BJ (cell line): ENCODE results near the gene FKRP. TPM values are rescaled to one million over a fixed set of nuclear protein-coding genes. Genes with fewer than 3 reads are reported as not detected.

Source experiments
- CTCF ChIA-PET: fragments of 350-600 bp; formaldehyde crosslinking; extraction: SDS; loops from one replicate; lab custom pipeline; 2021; ENCODE audit warnings: antibody characterized with exemption, inconsistent platforms; lab: Yijun Ruan, JAX
- POLR2A ChIA-PET: fragments of 300-600 bp; sonication (Branson Sonifier 250); formaldehyde crosslinking; extraction: SDS; loops from one replicate; lab custom pipeline; 2021; ENCODE audit warnings: antibody characterized with exemption; lab: Charles Lee
- DNase-seq: peaks from one replicate; pipeline ENCODE4 v3.0.0-alpha.2; 2011; ENCODE audit warnings: low read depth
- H3K27me3 ChIP-seq: 2 replicates; pipeline ENCODE4 v1.6.0; 2011; ENCODE audit warnings: low read length; ENCODE audit not compliant: control insufficient read depth, insufficient read depth
- H3K36me3 ChIP-seq: 2 replicates; pipeline ENCODE4 v1.5.1; 2011; ENCODE audit warnings: low read length; ENCODE audit not compliant: control insufficient read depth, insufficient read depth
- H3K4me3 ChIP-seq: 2 replicates; pipeline ENCODE4 v1.5.1; 2011; ENCODE audit warnings: low read depth, mild to moderate bottlenecking, control low read depth, low read length
- polyA plus RNA-seq: library from polyadenylated mRNA; depleted of rRNA; stranded (reverse); fragments of >200 nt; gene quantifications from 2 replicates; pipeline ENCODE4 v1.2.3, GENCODE V29; 2011
- TF ChIP-seq, protein P1 (sequence below): IDR thresholded peaks from 2 replicates; pipeline ENCODE4 v1.5.1; 2011; ENCODE audit warnings: low read depth, mild to moderate bottlenecking, control low read depth, inconsistent platforms, low read length, moderate library complexity; ENCODE audit not compliant: insufficient read depth

Gene FKRP
- polyA plus RNA-seq, 1 experiment = 15.1 TPM

GRCh38 chr19:46755077-46755852 lies 9.4 kb downstream of the FKRP start:
- TF ChIP-seq, protein P1, sequence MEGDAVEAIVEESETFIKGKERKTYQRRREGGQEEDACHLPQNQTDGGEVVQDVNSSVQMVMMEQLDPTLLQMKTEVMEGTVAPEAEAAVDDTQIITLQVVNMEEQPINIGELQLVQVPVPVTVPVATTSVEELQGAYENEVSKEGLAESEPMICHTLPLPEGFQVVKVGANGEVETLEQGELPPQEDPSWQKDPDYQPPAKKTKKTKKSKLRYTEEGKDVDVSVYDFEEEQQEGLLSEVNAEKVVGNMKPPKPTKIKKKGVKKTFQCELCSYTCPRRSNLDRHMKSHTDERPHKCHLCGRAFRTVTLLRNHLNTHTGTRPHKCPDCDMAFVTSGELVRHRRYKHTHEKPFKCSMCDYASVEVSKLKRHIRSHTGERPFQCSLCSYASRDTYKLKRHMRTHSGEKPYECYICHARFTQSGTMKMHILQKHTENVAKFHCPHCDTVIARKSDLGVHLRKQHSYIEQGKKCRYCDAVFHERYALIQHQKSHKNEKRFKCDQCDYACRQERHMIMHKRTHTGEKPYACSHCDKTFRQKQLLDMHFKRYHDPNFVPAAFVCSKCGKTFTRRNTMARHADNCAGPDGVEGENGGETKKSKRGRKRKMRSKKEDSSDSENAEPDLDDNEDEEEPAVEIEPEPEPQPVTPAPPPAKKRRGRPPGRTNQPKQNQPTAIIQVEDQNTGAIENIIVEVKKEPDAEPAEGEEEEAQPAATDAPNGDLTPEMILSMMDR = no peak
- ChIA-PET POLR2A (interaction anchor here (0.6 kb wide), 1 partner anchor 41 kb away, joined by 13 read pairs; no protein-coding TSS in a partner anchor), CTCF (interaction anchor here (0.6 to 6.5 kb wide), 6 partner anchors 13 to 235 kb away, joined by 3 to 89 read pairs (median 4); no protein-coding TSS in a partner anchor)

GRCh38 chr19:46755853-46756543 lies 10.1 kb downstream of the FKRP start:
- TF ChIP-seq, protein P1 = no peak
- no peak for DNase-seq
- no peak overlapping the region for H3K4me3 ChIP-seq
- H3K36me3 ChIP-seq = peaks cover 11% of the 10 kb centered on the region
- CTCF ChIA-PET = interaction anchor here (0.6 to 6.5 kb wide), 5 partner anchors 25 to 119 kb away, joined by 3 to 89 read pairs (median 4); no protein-coding TSS in a partner anchor
- POLR2A ChIA-PET = no interaction called here
- H3K27me3 ChIP-seq = no peaks in the 10 kb centered on the region

More at GRCh38 chr19:46755077-46755852, 9.4 kb downstream of the FKRP start:
- no peak for DNase-seq
- Histone ChIP-seq H3K4me3 (no peak overlapping the region), H3K36me3 (peaks cover 11% of the 10 kb centered on the region), H3K27me3 (no peaks in the 10 kb centered on the region)

DNA sequence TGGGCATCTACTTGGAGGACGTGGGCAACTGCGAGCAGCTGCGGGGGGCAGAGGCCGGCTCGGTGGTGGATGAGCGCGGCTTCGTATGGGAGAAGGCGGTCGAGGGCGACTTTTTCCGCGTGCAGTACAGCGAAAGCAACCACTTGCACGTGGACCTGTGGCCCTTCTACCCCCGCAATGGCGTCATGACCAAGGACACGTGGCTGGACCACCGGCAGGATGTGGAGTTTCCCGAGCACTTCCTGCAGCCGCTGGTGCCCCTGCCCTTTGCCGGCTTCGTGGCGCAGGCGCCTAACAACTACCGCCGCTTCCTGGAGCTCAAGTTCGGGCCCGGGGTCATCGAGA lies 10.7 kb downstream of the FKRP start:
- TF ChIP-seq, protein P1 = no peak
- ChIA-PET POLR2A (no interaction called here), CTCF (interaction anchor here (0.6 to 6.5 kb wide), 4 partner anchors 25 to 89 kb away, joined by 3 to 89 read pairs (median 4); no protein-coding TSS in a partner anchor)
- Histone ChIP-seq H3K4me3 (no peak overlapping the region), H3K36me3 (peaks cover 11% of the 10 kb centered on the region), H3K27me3 (no peaks in the 10 kb centered on the region)
- no peak for DNase-seq

- ChIA-PET CTCF (interaction anchor here (1.3 to 6.5 kb wide), 3 partner anchors 10 to 82 kb away, joined by 3 to 89 read pairs (median 9); no protein-coding TSS in a partner anchor), POLR2A (no interaction called here)
- Histone ChIP-seq H3K36me3 (peaks cover 8% of the 10 kb centered on the region), H3K27me3 (no peaks in the 10 kb centered on the region), H3K4me3 (no peak overlapping the region)
- DNase-seq = no peak
- TF ChIP-seq, protein P1 = no peak
Measured at GRCh38 chr19:46759206-46759605, 13.3 kb downstream of the FKRP start.
